Progenitor cell of endocrine pancreas (in vitro differentiated cells): ENCODE data around the gene CTNNA2. TPM values are rescaled to one million over a fixed set of nuclear protein-coding genes. Genes with fewer than 3 reads are reported as not detected.
"Not testable (repeated sequence)": the region's sequence is repeated elsewhere in the genome, so short reads cannot be mapped to it uniquely, and the experiment has no call there.

Experiments used
- DNase-seq: peaks from one replicate; pipeline ENCODE4 v3.0.0; 2021; ENCODE audit warnings: low spot score; ENCODE audit not compliant: unreplicated experiment
- H3K27ac Mint-ChIP-seq: 2 replicates; pipeline ENCODE4 v1.8.0; 2021; ENCODE audit warnings: mild to moderate bottlenecking, moderate library complexity, mixed read lengths
- H3K27me3 Mint-ChIP-seq: 2 replicates; pipeline ENCODE4 v1.8.0; 2021; ENCODE audit warnings: mixed read lengths
- H3K36me3 Mint-ChIP-seq: 2 replicates; pipeline ENCODE4 v1.8.0; 2022; ENCODE audit warnings: mixed read lengths; ENCODE audit not compliant: insufficient read depth
- H3K4me1 Mint-ChIP-seq: 2 replicates; pipeline ENCODE4 v1.8.0; 2021; ENCODE audit warnings: low read depth, mixed read lengths
- H3K4me3 Mint-ChIP-seq: 2 replicates; pipeline ENCODE4 v1.8.0; 2021; ENCODE audit warnings: low read depth, mild to moderate bottlenecking, moderate library complexity, mixed read lengths
- H3K9me3 Mint-ChIP-seq: 2 replicates; pipeline ENCODE4 v1.8.0; 2021; ENCODE audit warnings: low read depth, mixed read lengths
- total RNA-seq: library from RNA; stranded (reverse); gene quantifications from 2 replicates; pipeline ENCODE4 v1.2.1, GENCODE V29; 2021
- TF ChIP-seq, protein P1 (sequence below): fragments of 200-600 bp; sonication (generic); IDR thresholded peaks from one replicate; pipeline ENCODE4 v1.5.0; 2021; ENCODE audit warnings: antibody characterized with exemption, mild to moderate bottlenecking; ENCODE audit not compliant: unreplicated experiment

Gene CTNNA2
- total RNA-seq, 1 donor from 2014 or later, result 10.2 TPM

GRCh38 chr2:80199504-80199903 is 686.7 kb downstream of the CTNNA2 start:
- no peak overlapping the region for H3K4me3 Mint-ChIP-seq
- no peak for DNase-seq
- H3K27me3 Mint-ChIP-seq, result no peaks in the 10 kb centered on the region
- peaks cover 19% of the 10 kb centered on the region for H3K9me3 Mint-ChIP-seq
- H3K27ac Mint-ChIP-seq, result peak overlapping the region; percentile 49
- H3K36me3 Mint-ChIP-seq, result peaks cover 1% of the 10 kb centered on the region
- TF ChIP-seq, protein P1, sequence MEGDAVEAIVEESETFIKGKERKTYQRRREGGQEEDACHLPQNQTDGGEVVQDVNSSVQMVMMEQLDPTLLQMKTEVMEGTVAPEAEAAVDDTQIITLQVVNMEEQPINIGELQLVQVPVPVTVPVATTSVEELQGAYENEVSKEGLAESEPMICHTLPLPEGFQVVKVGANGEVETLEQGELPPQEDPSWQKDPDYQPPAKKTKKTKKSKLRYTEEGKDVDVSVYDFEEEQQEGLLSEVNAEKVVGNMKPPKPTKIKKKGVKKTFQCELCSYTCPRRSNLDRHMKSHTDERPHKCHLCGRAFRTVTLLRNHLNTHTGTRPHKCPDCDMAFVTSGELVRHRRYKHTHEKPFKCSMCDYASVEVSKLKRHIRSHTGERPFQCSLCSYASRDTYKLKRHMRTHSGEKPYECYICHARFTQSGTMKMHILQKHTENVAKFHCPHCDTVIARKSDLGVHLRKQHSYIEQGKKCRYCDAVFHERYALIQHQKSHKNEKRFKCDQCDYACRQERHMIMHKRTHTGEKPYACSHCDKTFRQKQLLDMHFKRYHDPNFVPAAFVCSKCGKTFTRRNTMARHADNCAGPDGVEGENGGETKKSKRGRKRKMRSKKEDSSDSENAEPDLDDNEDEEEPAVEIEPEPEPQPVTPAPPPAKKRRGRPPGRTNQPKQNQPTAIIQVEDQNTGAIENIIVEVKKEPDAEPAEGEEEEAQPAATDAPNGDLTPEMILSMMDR, result no peak
- peaks cover 21% of the 10 kb centered on the region for H3K4me1 Mint-ChIP-seq

GRCh38 chr2:80203929-80204328 is 691.1 kb downstream of the CTNNA2 start:
- H3K4me3 Mint-ChIP-seq, result not testable (repeated sequence)

DNA sequence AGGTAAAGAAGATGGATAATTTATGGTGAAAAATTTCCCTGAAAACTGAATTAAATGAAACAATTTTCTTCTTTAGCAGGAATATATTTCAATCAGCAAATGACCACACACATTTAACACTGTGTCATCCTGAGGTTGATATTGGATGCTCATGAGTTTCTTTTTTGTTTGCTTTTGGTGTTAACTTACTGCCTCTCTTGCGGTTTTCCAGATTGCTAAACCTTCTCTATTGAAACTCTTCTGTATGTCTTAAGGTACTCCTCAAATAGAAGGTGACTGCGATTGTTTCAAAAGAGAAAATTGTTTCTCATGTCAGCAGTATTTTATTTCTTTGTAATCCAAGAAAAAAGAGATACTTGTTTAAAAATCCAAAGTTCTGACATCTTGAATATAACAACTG is 692.6 kb downstream of the CTNNA2 start:
- no peaks in the 10 kb centered on the region for H3K27me3 Mint-ChIP-seq

More at GRCh38 chr2:80203929-80204328, 691.1 kb downstream of the CTNNA2 start:
- H3K27me3 Mint-ChIP-seq, H3K27ac Mint-ChIP-seq, DNase-seq, H3K36me3 Mint-ChIP-seq, H3K4me1 Mint-ChIP-seq: not testable (repeated sequence)
- peaks cover 19% of the 10 kb centered on the region for H3K9me3 Mint-ChIP-seq

DNA sequence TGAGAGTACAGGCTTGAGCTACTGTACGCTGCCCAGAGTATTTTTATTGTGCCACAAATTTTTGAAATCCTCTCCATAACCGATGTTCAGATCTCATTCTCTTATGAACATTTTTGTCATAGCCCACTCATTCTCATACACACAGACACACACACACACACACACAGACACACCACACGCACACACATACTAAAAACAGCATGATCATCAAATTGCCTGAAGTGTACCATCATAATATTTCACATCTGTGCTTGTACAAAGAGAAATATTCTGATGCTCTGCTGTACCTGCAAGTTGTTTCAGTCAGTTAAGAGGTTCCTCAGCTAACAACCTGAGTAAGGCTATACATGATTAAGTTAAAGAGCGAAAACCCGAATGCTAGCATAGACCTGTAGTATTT is 696.6 kb downstream of the CTNNA2 start:
- TF ChIP-seq, protein P1, result no peak
- DNase-seq, result no peak
- H3K27me3 Mint-ChIP-seq, result no peaks in the 10 kb centered on the region
- H3K4me1 Mint-ChIP-seq, result peaks cover 1% of the 10 kb centered on the region
- H3K36me3 Mint-ChIP-seq, result no peaks in the 10 kb centered on the region
- peaks cover 13% of the 10 kb centered on the region for H3K9me3 Mint-ChIP-seq
- H3K27ac Mint-ChIP-seq, result no peak overlapping the region
- no peak overlapping the region for H3K4me3 Mint-ChIP-seq

More for the DNA sequence above, 692.6 kb downstream of the CTNNA2 start:
- H3K36me3 Mint-ChIP-seq, result peaks cover 1% of the 10 kb centered on the region
- H3K4me3 Mint-ChIP-seq, result no peak overlapping the region
- TF ChIP-seq, protein P1, result no peak
- H3K27ac Mint-ChIP-seq, result no peak overlapping the region
- peaks cover 19% of the 10 kb centered on the region for H3K9me3 Mint-ChIP-seq
- no peak for DNase-seq
- H3K4me1 Mint-ChIP-seq, result peaks cover 1% of the 10 kb centered on the region

DNA sequence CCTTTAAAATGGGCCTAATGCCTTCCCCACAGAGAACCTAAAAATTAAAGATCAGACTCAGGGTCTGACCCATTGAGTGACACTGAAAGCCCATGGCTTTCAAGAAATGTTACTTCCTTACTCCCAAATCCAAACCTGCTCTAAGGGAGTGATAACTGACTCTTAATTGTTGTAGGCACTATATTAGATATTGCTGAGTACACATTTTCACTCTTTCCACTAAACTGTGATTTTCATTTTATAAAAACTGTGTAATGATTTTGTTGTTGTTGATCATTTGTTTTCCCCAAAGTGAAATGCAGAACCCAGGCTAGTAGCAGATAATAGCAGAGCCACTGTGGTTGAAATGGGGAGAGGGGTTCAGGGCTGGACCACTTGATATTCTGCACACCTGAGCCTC is 704.6 kb downstream of the CTNNA2 start:
- no peaks in the 10 kb centered on the region for H3K27me3 Mint-ChIP-seq
- TF ChIP-seq, protein P1, result no peak
- no peak overlapping the region for H3K4me3 Mint-ChIP-seq
- DNase-seq, result no peak
- no peak overlapping the region for H3K27ac Mint-ChIP-seq
- H3K36me3 Mint-ChIP-seq, result no peaks in the 10 kb centered on the region
- H3K4me1 Mint-ChIP-seq, result no peaks in the 10 kb centered on the region
- H3K9me3 Mint-ChIP-seq, result peaks cover 20% of the 10 kb centered on the region

- Mint-ChIP-seq H3K4me1 (no peaks in the 10 kb centered on the region), H3K4me3 (no peak overlapping the region), H3K9me3 (no peaks in the 10 kb centered on the region), H3K27me3 (no peaks in the 10 kb centered on the region), H3K36me3 (no peaks in the 10 kb centered on the region), H3K27ac (no peak overlapping the region)
- DNase-seq, result no peak
- TF ChIP-seq, protein P1, result no peak
Measured at GRCh38 chr2:80222644-80223043, 709.8 kb downstream of the CTNNA2 start.
